HG02588 (cell line): ENCODE measurements around the gene PCDHGA1.

ENCODE experiments used
- ATAC-seq: cut with Tn5 transposase; IDR thresholded peaks from one replicate; pipeline ENCODE4 v1.9.1; 2021; ENCODE audit warnings: mild to moderate bottlenecking, moderate library complexity; ENCODE audit not compliant: unreplicated experiment

The PCDHGA1 gene

GRCh38 chr5:141527426-141527825, 197.1 kb downstream of the PCDHGA1 start:
- ATAC-seq: no peak

- no peak for ATAC-seq
Measured at GRCh38 chr5:141528291-141528984, 198.1 kb downstream of the PCDHGA1 start.

- ATAC-seq: peak; percentile 52
Measured at GRCh38 chr5:141529002-141529401, 198.7 kb downstream of the PCDHGA1 start.

GRCh38 chr5:141529873-141530272, 199.6 kb downstream of the PCDHGA1 start:
- ATAC-seq: no peak

DNA sequence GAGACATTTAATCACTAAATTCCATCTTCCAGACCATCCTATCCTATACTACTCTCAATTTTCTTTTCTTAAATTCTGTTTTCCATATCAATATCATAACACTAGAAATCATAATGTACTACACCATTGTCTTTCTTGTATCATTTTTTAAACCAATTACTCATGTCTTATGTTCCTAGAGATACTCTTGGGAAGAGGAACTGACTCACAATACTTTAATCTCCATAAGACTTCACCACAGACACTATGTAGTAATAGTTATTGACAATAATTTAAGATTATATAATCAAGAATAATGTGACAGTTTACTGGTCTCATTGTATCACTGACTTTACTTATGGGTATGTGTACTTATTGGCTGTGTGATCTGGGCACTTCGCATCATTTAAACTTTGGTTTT, 202.4 kb downstream of the PCDHGA1 start:
- ATAC-seq: no peak

DNA sequence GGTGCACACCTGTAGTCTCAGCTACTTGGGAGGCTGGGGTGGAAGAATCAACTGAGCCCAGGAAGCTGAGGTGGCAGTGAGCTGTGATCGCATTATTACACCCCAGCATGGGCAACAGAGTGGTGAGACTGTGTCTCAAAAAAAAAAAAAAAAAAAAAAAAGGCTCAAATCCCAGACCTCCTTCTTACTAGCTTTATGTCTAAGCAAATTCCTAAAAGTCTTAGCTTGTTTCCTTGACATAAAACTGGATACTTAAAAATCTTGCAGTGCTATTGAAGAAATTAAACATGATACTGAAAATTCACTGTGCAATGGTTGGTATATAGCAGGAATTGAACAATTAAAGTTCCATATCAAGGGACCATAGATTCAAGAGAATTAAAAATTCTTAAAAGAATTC, 203.6 kb downstream of the PCDHGA1 start:
- no peak for ATAC-seq

GRCh38 chr5:141534492-141535213, 204.3 kb downstream of the PCDHGA1 start:
- no peak for ATAC-seq

- no peak for ATAC-seq
Measured at GRCh38 chr5:141543053-141543452, 212.7 kb downstream of the PCDHGA1 start.

GRCh38 chr5:141547488-141547887, 217.2 kb downstream of the PCDHGA1 start:
- ATAC-seq: no peak

GRCh38 chr5:141547921-141548320, 217.6 kb downstream of the PCDHGA1 start:
- no peak for ATAC-seq

DNA sequence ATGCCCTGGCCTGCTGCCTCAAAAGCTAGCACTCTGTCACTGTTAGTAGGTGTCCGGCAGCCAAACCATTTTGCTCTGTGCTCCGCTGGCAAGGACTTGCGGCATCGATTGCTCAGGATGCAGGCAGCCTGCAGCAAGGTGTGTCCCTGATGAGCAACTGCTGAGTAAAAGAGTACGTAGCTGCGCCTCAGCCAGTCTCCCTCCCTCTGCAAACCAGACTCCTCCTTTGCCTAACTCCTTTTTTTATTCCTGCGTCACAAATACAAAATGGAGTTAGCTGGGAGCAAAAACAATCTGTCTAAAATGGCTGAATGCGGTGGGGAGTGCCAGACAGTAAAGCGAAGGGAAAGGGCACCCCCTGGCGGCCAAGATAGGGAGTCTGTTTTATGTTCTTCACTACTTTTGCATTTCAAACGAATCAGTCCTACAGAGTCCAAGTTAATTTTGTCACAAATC, 227.4 kb downstream of the PCDHGA1 start:
- ATAC-seq: peak; percentile 51

- ATAC-seq: peak; percentile 10
Measured at GRCh38 chr5:141558150-141558549, 227.8 kb downstream of the PCDHGA1 start.

GRCh38 chr5:141559461-141559860, 229.1 kb downstream of the PCDHGA1 start:
- no peak for ATAC-seq

- ATAC-seq: no peak
Measured at GRCh38 chr5:141560151-141560550, 229.8 kb downstream of the PCDHGA1 start.

GRCh38 chr5:141560725-141561483, 230.6 kb downstream of the PCDHGA1 start:
- ATAC-seq: no peak
